Caco-2 (cell line): ENCODE measurements around the gene CASP9. TPM values are rescaled to one million over a fixed set of nuclear protein-coding genes. Genes with fewer than 3 reads are reported as not detected.

Source experiments
- BruUV-seq: library from RNA; stranded (reverse); fragments of 400-500 nt; replicated peaks from 2 replicates; lab custom pipeline; 2021; lab: Mats Ljungman, UMichigan
- CTCF ChIA-PET: fragments of 300-600 bp; sonication (Branson Sonifier 250); formaldehyde crosslinking; loops from one replicate; lab custom pipeline; 2022; ENCODE audit warnings: antibody characterized with exemption; lab: Charles Lee
- POLR2A ChIA-PET: fragments of 300-600 bp; sonication (Branson Sonifier 250); formaldehyde crosslinking; loops from one replicate; lab custom pipeline; 2022; ENCODE audit warnings: antibody characterized with exemption; lab: Charles Lee
- DNase-seq, 2 experiments: peaks; one replicate each; pipeline versions ENCODE4 v3.0.0 to v3.0.0-alpha.2; 2020 to 2022
- H3K27me3 ChIP-seq: replicated peaks from 2 replicates; pipeline ENCODE4 v1.6.0; 2011; ENCODE audit warnings: low read length; ENCODE audit not compliant: control insufficient read depth, insufficient read depth
- H3K36me3 ChIP-seq: 2 replicates; pipeline ENCODE4 v1.5.1; 2011; ENCODE audit warnings: low read length; ENCODE audit not compliant: control insufficient read depth, insufficient read depth
- H3K4me1 ChIP-seq: fragments of 250-450 bp; sonication (Bioruptor Pico); 2 replicates; pipeline ENCODE4 v1.5.1; 2020; ENCODE audit warnings: mild to moderate bottlenecking
- H3K4me3 ChIP-seq: 2 replicates; pipeline ENCODE4 v1.5.1; 2011; ENCODE audit warnings: low read depth, mild to moderate bottlenecking, control low read depth, low read length
- H3K9me3 ChIP-seq: fragments of 250-450 bp; sonication (Bioruptor Pico); 2 replicates; pipeline ENCODE4 v1.5.1; 2020; ENCODE audit warnings: mild to moderate bottlenecking, moderate library complexity
- H3K27ac Mint-ChIP-seq: one replicate; pipeline ENCODE4 v1.8.0; 2022; ENCODE audit warnings: mixed read lengths; ENCODE audit not compliant: unreplicated experiment
- H3K27me3 Mint-ChIP-seq: one replicate; pipeline ENCODE4 v1.8.0; 2022; ENCODE audit warnings: mixed read lengths; ENCODE audit not compliant: insufficient read depth, unreplicated experiment
- H3K36me3 Mint-ChIP-seq: one replicate; pipeline ENCODE4 v1.8.0; 2022; ENCODE audit warnings: mild to moderate bottlenecking, mixed read lengths; ENCODE audit not compliant: insufficient read depth, unreplicated experiment
- H3K4me1 Mint-ChIP-seq: one replicate; pipeline ENCODE4 v1.8.0; 2022; ENCODE audit warnings: low read depth, mixed read lengths; ENCODE audit not compliant: unreplicated experiment
- H3K4me3 Mint-ChIP-seq: one replicate; pipeline ENCODE4 v1.8.0; 2022; ENCODE audit warnings: mild to moderate bottlenecking, moderate library complexity, mixed read lengths; ENCODE audit not compliant: unreplicated experiment
- H3K9me3 Mint-ChIP-seq: one replicate; pipeline ENCODE4 v1.8.0; 2022; ENCODE audit warnings: mixed read lengths; ENCODE audit not compliant: unreplicated experiment
- CTCF ChIP-seq, 2 experiments: fragments of 200-600 bp in 1 of 2; IDR thresholded peaks; 1 replicate in 1 of 2; 2 replicates in 1 of 2; pipeline versions ENCODE4 v1.5.1 to v1.8.0; 2011 to 2022; ENCODE audit warnings: antibody characterized with exemption in 1 of 2, control low read depth in 1 of 2, inconsistent platforms in 1 of 2, low read depth in 1 of 2, low read length in 1 of 2, mild to moderate bottlenecking in 1 of 2, moderate library complexity in 1 of 2; ENCODE audit not compliant: insufficient read depth in 1 of 2, severe bottlenecking in 1 of 2, unreplicated experiment in 1 of 2
- intact Hi-C: fragments of 100-400 bp; cut with micrococcal nuclease; formaldehyde crosslinking; loops from one replicate; pipeline ENCODE4 v1.10.0; 2022; ENCODE audit not compliant: unreplicated experiment
- total RNA-seq: library from RNA; stranded (reverse); gene quantifications from 2 replicates; pipeline ENCODE4 v1.2.3, GENCODE V29; 2022

CASP9 gene
- total RNA-seq, 1 experiment from 2014 or later = 9.9 TPM

- Histone ChIP-seq H3K27me3 (no peaks in the 10 kb centered on the region), H3K4me1 (no peaks in the 10 kb centered on the region), H3K36me3 (no peaks in the 10 kb centered on the region), H3K9me3 (no peaks in the 10 kb centered on the region), H3K4me3 (no peak overlapping the region)
- no peak for TF ChIP-seq CTCF (IDR thresholded peaks at IDR 0.05; ENCODE audit: insufficient read depth in 1 of 2, low read depth in 1 of 2, low read length in 1 of 2, severe bottlenecking in 1 of 2, unreplicated experiment in 1 of 2)
- intact Hi-C loops = no loop called here
- ChIA-PET POLR2A (interaction anchor here (0.6 kb wide), 1 partner anchor 13 kb away, joined by 4 read pairs; the partner anchor contains the start of gene DNAJC16), CTCF (no interaction called here)
- H3K4me1 Mint-ChIP-seq = no peaks in the 10 kb centered on the region
- H3K27me3 Mint-ChIP-seq = no peaks in the 10 kb centered on the region
- H3K9me3 Mint-ChIP-seq = no peaks in the 10 kb centered on the region
- no TSS peak for BruUV-seq
- H3K27ac Mint-ChIP-seq = no peak overlapping the region
- no peaks in the 10 kb centered on the region for H3K36me3 Mint-ChIP-seq
- DNase-seq = no peak
- H3K4me3 Mint-ChIP-seq = no peak overlapping the region
Measured at GRCh38 chr1:15513919-15514318, 10.1 kb downstream of the CASP9 start.

- Histone ChIP-seq H3K27me3 (no peaks in the 10 kb centered on the region), H3K36me3 (no peaks in the 10 kb centered on the region), H3K4me1 (no peaks in the 10 kb centered on the region), H3K4me3 (no peak overlapping the region), H3K9me3 (no peaks in the 10 kb centered on the region)
- intact Hi-C loops = no loop called here
- ChIA-PET POLR2A (interaction anchor here (0.6 kb wide), 1 partner anchor 334 kb away, joined by 3 read pairs; no protein-coding TSS in a partner anchor), CTCF (no interaction called here)
- no TSS peak for BruUV-seq
- Mint-ChIP-seq H3K4me3 (no peak overlapping the region), H3K4me1 (no peaks in the 10 kb centered on the region), H3K36me3 (no peaks in the 10 kb centered on the region), H3K9me3 (no peaks in the 10 kb centered on the region), H3K27me3 (no peaks in the 10 kb centered on the region), H3K27ac (no peak overlapping the region)
- no peak for DNase-seq
- no peak for TF ChIP-seq CTCF (IDR thresholded peaks at IDR 0.05; ENCODE audit: insufficient read depth in 1 of 2, low read depth in 1 of 2, low read length in 1 of 2, severe bottlenecking in 1 of 2, unreplicated experiment in 1 of 2)
Measured at GRCh38 chr1:15513192-15513591, 10.8 kb downstream of the CASP9 start.

- H3K9me3 ChIP-seq = no peaks in the 10 kb centered on the region
- no peak for DNase-seq
- no peaks in the 10 kb centered on the region for H3K9me3 Mint-ChIP-seq
- no peaks in the 10 kb centered on the region for H3K36me3 ChIP-seq
- no peak overlapping the region for H3K4me3 Mint-ChIP-seq
- H3K4me1 Mint-ChIP-seq = no peaks in the 10 kb centered on the region
- ChIA-PET CTCF (no interaction called here), POLR2A (no interaction called here)
- no peaks in the 10 kb centered on the region for H3K36me3 Mint-ChIP-seq
- no peaks in the 10 kb centered on the region for H3K27me3 ChIP-seq
- no TSS peak for BruUV-seq
- H3K27me3 Mint-ChIP-seq = no peaks in the 10 kb centered on the region
- H3K27ac Mint-ChIP-seq = no peak overlapping the region
- intact Hi-C loops = no loop called here
- no peak overlapping the region for H3K4me3 ChIP-seq
- no peak for TF ChIP-seq CTCF (IDR thresholded peaks at IDR 0.05; ENCODE audit: insufficient read depth in 1 of 2, low read depth in 1 of 2, low read length in 1 of 2, severe bottlenecking in 1 of 2, unreplicated experiment in 1 of 2)
- no peaks in the 10 kb centered on the region for H3K4me1 ChIP-seq
Measured at GRCh38 chr1:15510611-15511405, 13.2 kb downstream of the CASP9 start.
